Sigmoid colon (tissue), 4 donors: ENCODE results near the gene GAGE2A.

Experiments
- POLR2A ChIP-seq, 2 donors: fragments of 450-650 bp; IDR thresholded peaks; one replicate each; pipeline ENCODE4 v1.6.1; 2016; ENCODE audit warnings: antibody characterized with exemption in 2 of 2, mild to moderate bottlenecking in 2 of 2, moderate library complexity in 2 of 2
- POLR2AphosphoS5 ChIP-seq, 4 donors: sonication (generic); formaldehyde crosslinking; IDR thresholded peaks; one replicate each; pipeline ENCODE4 v1.6.1; 2017; ENCODE audit warnings: antibody characterized with exemption in 4 of 4
- TF ChIP-seq, protein P1 (sequence below), 4 experiments: fragments of 450-650 bp in 3 of 4; fragments of 200-600 bp in 1 of 4; IDR thresholded peaks; one replicate each; pipeline ENCODE4 v1.5.1; 2016 to 2019; ENCODE audit warnings: antibody characterized with exemption in 4 of 4, mild to moderate bottlenecking in 3 of 4, moderate library complexity in 2 of 4

GRCh38 chrX:49610718-49611310, 21.5 kb downstream of the GAGE2A start:
- TF ChIP-seq POLR2A (IDR thresholded peaks at IDR 0.05) (no peak), POLR2AphosphoS5 (IDR thresholded peaks at IDR 0.05) (no peak)
- TF ChIP-seq, protein P1, sequence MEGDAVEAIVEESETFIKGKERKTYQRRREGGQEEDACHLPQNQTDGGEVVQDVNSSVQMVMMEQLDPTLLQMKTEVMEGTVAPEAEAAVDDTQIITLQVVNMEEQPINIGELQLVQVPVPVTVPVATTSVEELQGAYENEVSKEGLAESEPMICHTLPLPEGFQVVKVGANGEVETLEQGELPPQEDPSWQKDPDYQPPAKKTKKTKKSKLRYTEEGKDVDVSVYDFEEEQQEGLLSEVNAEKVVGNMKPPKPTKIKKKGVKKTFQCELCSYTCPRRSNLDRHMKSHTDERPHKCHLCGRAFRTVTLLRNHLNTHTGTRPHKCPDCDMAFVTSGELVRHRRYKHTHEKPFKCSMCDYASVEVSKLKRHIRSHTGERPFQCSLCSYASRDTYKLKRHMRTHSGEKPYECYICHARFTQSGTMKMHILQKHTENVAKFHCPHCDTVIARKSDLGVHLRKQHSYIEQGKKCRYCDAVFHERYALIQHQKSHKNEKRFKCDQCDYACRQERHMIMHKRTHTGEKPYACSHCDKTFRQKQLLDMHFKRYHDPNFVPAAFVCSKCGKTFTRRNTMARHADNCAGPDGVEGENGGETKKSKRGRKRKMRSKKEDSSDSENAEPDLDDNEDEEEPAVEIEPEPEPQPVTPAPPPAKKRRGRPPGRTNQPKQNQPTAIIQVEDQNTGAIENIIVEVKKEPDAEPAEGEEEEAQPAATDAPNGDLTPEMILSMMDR (IDR thresholded peaks at IDR 0.05), result no peak
